GM19397 (cell line): ENCODE measurements around the gene QTRT2.

ENCODE experiments used
- ATAC-seq: cut with Tn5 transposase; IDR thresholded peaks from one replicate; pipeline ENCODE4 v1.9.1; 2021; ENCODE audit warnings: mild to moderate bottlenecking, moderate library complexity; ENCODE audit not compliant: unreplicated experiment

The QTRT2 gene

DNA sequence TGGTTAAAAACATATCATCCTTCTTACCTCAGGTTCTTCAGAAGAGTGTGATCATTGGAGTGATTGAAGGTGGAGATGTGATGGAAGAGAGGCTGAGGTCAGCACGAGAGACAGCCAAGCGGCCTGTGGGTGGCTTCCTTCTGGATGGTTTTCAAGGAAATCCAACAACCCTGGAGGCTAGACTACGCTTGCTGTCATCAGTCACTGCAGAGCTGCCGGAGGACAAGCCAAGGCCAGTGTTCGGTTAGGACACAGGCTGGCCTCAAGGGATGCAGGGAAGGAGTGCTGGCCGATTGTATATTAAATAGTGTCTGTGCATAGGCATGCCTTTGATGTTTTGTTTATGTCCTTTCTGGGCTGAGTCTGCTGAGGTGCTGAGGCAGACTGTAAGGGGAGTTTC lies 20.2 kb downstream of the QTRT2 start:
- ATAC-seq, result no peak

- ATAC-seq, result no peak
These were observed 21.6 kb downstream of the QTRT2 start for GRCh38 chr3:114078126-114078525.

- no peak for ATAC-seq
These were observed 23.2 kb downstream of the QTRT2 start for GRCh38 chr3:114079761-114080160.

- ATAC-seq, result no peak
These were observed 23.7 kb downstream of the QTRT2 start for GRCh38 chr3:114080201-114080600.

- ATAC-seq, result no peak
These were observed 24.5 kb downstream of the QTRT2 start for GRCh38 chr3:114081037-114081436.

DNA sequence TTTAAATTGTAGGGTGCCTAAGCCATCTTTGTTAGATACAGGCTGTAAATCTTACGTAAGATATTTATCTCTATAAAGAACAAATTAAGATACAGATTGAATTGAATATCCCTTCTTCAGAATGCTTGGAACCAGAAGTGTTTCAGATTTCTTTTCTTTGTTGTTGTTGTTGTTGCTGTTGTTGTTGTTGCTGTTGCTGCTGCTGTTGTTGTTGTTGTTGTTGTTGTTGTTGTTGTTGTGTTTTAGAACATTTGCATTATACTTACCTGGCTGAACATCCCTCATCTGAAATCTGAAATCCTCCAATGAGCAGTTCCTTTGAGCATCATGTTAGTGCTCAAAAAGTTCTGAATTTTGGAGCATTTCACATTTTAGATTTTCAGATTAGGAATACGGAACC lies 26.6 kb downstream of the QTRT2 start:
- no peak for ATAC-seq

DNA sequence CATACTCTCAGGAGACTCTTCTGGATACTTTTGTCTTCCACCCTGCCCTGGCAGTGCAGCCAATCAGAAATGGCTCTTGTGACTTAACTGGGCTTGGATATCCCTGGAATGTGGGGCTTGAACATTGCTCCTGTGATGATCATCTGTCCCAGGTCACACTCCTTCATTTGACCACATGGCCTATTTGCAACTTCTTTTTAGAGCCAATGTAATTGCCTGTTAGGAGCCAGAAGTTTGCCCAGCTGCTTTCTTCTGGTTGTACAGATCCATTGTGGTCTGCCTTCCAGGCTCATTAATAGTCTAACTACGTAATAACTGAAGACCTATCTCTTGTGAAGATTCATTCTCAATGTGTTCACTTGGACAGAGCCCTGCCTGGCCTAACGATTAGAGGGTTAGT lies 29.8 kb downstream of the QTRT2 start:
- no peak for ATAC-seq

- ATAC-seq, result no peak
These were observed 33.1 kb downstream of the QTRT2 start for GRCh38 chr3:114089675-114090074.

GRCh38 chr3:114092151-114093015 lies 35.8 kb downstream of the QTRT2 start:
- no peak for ATAC-seq

GRCh38 chr3:114093016-114093380 lies 36.5 kb downstream of the QTRT2 start:
- ATAC-seq, result no peak

- ATAC-seq, result no peak
These were observed 37.1 kb downstream of the QTRT2 start for GRCh38 chr3:114093596-114093995.

- ATAC-seq, result no peak
These were observed 39.3 kb downstream of the QTRT2 start for GRCh38 chr3:114095796-114096195.

- no peak for ATAC-seq
These were observed 44.6 kb downstream of the QTRT2 start for GRCh38 chr3:114101101-114101500.

- no peak for ATAC-seq
These were observed 46.6 kb downstream of the QTRT2 start for GRCh38 chr3:114103181-114103580.

- no peak for ATAC-seq
These were observed 47.3 kb downstream of the QTRT2 start for GRCh38 chr3:114103858-114104257.

DNA sequence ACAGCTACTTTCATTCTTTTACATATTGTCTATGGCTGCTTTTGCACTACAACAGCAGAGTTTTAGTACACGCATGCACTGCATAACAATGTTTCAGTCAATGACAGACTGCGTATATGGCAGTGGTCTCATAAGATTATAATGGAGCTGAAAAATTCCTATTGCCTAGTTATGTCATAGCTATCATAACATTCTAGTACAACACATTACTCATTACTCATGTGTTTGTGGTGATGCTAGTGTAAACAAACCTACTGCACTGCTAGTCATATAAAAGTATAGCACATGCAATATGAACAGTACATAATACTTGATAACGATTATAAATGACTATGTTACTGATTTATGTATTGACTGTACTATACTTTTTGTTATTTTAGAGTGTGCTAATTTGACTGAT lies 47.9 kb downstream of the QTRT2 start:
- no peak for ATAC-seq

DNA sequence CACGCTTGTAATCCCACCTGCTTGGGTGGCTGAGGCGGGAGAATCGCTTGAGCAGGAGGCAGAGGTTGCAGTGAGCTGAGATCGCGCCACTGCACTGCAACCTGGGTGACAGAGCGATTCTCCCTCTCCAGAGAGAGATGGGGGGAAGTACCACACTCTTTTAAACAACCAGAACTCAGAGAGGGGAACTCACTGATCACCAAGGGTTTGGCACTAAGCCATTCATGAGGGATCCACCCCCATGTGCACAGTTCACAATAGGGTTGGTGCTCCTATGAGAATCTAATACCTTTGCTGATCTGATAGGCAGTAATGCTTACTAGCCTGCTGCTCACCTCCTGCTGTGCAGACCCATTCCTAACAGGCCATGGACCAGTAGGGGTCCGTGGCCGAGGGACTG lies 51.6 kb downstream of the QTRT2 start:
- no peak for ATAC-seq

- no peak for ATAC-seq
These were observed 53.9 kb downstream of the QTRT2 start for GRCh38 chr3:114110439-114110838.

GRCh38 chr3:114111060-114111770 lies 54.7 kb downstream of the QTRT2 start:
- ATAC-seq, result no peak

GRCh38 chr3:114112696-114113095 lies 56.2 kb downstream of the QTRT2 start:
- no peak for ATAC-seq

GRCh38 chr3:114114719-114115118 lies 58.2 kb downstream of the QTRT2 start:
- ATAC-seq, result no peak

- ATAC-seq, result no peak
These were observed 58.6 kb downstream of the QTRT2 start for GRCh38 chr3:114115143-114115542.
